ENCODE measurements around the gene STKLD1. TPM values are rescaled to one million over a fixed set of nuclear protein-coding genes. Genes with fewer than 3 reads are reported as not detected.

Gene STKLD1
- total RNA-seq, 4 donors from 2014 or later, result 0.68 to 1.5 TPM; not detected in 2

- 83% methylated on average over 18 of the region's 19 CpGs; no CpG with 5 or more reads in 1 of the 2 donors for WGBS, 2 donors (ENCODE audit: low coverage in 1 of 2)
- H3K9me3 ChIP-seq, result no peaks in the 10 kb centered on the region
- in situ Hi-C loops (cut with MboI; ENCODE audit: low pct_ligation_motif_present in 1 of 4, low pct_unique_long_range_greater_than_20kb in 1 of 4, low sequenced_read_pairs in 3 of 4), result loop anchor here in 1 of 4 donors (25.0 kb wide), 1 partner anchor 294 kb away; the partner anchor contains the start of gene GTF3C5
- peaks cover 11 to 26% (median 25%) of the 10 kb centered on the region in 4 donors for H3K4me1 ChIP-seq
- DNase-seq, result no peak
- H3K36me3 ChIP-seq, result peaks cover 0 to 38% (median 20%) of the 10 kb centered on the region in 4 donors
- TF ChIP-seq POLR2AphosphoS5 (IDR thresholded peaks at IDR 0.05) (no peak), POLR2A (IDR thresholded peaks at IDR 0.05) (no peak), EP300 (IDR thresholded peaks at IDR 0.05; ENCODE audit: low read depth) (no peak), CTCF (IDR thresholded peaks at IDR 0.05) (no peak)
- H3K4me3 ChIP-seq, result no peak overlapping the region
- H3K27ac ChIP-seq, result no peak overlapping the region
- intact Hi-C loops (cut with DNase I; ENCODE audit: low total_unique reads), result no loop called here
- no peaks in the 10 kb centered on the region for H3K27me3 ChIP-seq
Measured at GRCh38 chr9:133331221-133331620, 44.9 kb upstream of the STKLD1 start.

- DNase-seq, result no peak
- Histone ChIP-seq H3K27me3 (no peaks in the 10 kb centered on the region), H3K27ac (no peak overlapping the region), H3K4me3 (no peak overlapping the region), H3K4me1 (peaks cover 11 to 32% (median 30%) of the 10 kb centered on the region in 4 donors), H3K9me3 (no peaks in the 10 kb centered on the region), H3K36me3 (peaks cover 0 to 38% (median 20%) of the 10 kb centered on the region in 4 donors)
- in situ Hi-C loops (cut with MboI; ENCODE audit: low pct_ligation_motif_present in 1 of 4, low pct_unique_long_range_greater_than_20kb in 1 of 4, low sequenced_read_pairs in 3 of 4), result loop anchor here in 1 of 4 donors (25.0 kb wide), 1 partner anchor 295 kb away; the partner anchor contains the start of gene GTF3C5
- 98% methylated on average over 57 of the region's 57 CpGs; no CpG with 5 or more reads in 1 of the 2 donors for WGBS, 2 donors (ENCODE audit: low coverage in 1 of 2)
- intact Hi-C loops (cut with DNase I; ENCODE audit: low total_unique reads), result no loop called here
- TF ChIP-seq POLR2AphosphoS5 (IDR thresholded peaks at IDR 0.05), result no peak
- no peak for TF ChIP-seq POLR2A (IDR thresholded peaks at IDR 0.05)
- TF ChIP-seq CTCF (IDR thresholded peaks at IDR 0.05), result no peak
- no peak for TF ChIP-seq EP300 (IDR thresholded peaks at IDR 0.05; ENCODE audit: low read depth)
Measured at GRCh38 chr9:133331641-133332380, 44.4 kb upstream of the STKLD1 start.

- Histone ChIP-seq H3K9me3 (no peaks in the 10 kb centered on the region), H3K36me3 (peaks cover 0 to 38% (median 20%) of the 10 kb centered on the region in 4 donors), H3K27ac (no peak overlapping the region), H3K4me3 (no peak overlapping the region), H3K27me3 (no peaks in the 10 kb centered on the region), H3K4me1 (peaks cover 11 to 34% (median 30%) of the 10 kb centered on the region in 4 donors)
- WGBS, 2 donors (ENCODE audit: low coverage in 1 of 2), result 82 to 86% methylated on average over 13 to 20 of the region's 20 CpGs
- in situ Hi-C loops (cut with MboI; ENCODE audit: low pct_ligation_motif_present in 1 of 4, low pct_unique_long_range_greater_than_20kb in 1 of 4, low sequenced_read_pairs in 3 of 4) (loop anchor here in 1 of 4 donors (25.0 kb wide), 1 partner anchor 295 kb away; the partner anchor contains the start of gene GTF3C5), intact Hi-C loops (cut with DNase I; ENCODE audit: low total_unique reads) (no loop called here)
- no peak for TF ChIP-seq EP300 (IDR thresholded peaks at IDR 0.05; ENCODE audit: low read depth)
- no peak for TF ChIP-seq CTCF (IDR thresholded peaks at IDR 0.05)
- TF ChIP-seq POLR2A (IDR thresholded peaks at IDR 0.05), result no peak
- TF ChIP-seq POLR2AphosphoS5 (IDR thresholded peaks at IDR 0.05), result no peak
- DNase-seq, result no peak
Measured at GRCh38 chr9:133332381-133332730, 43.8 kb upstream of the STKLD1 start.

- Histone ChIP-seq H3K36me3 (peaks cover 0 to 38% (median 20%) of the 10 kb centered on the region in 4 donors), H3K9me3 (no peaks in the 10 kb centered on the region), H3K27me3 (no peaks in the 10 kb centered on the region), H3K27ac (peak overlapping the region in 2 of 4 donors; percentile 83 to 90), H3K4me1 (peaks cover 11 to 34% (median 30%) of the 10 kb centered on the region in 4 donors), H3K4me3 (no peak overlapping the region)
- TF ChIP-seq CTCF (IDR thresholded peaks at IDR 0.05) (no peak), POLR2AphosphoS5 (IDR thresholded peaks at IDR 0.05) (no peak), EP300 (IDR thresholded peaks at IDR 0.05; ENCODE audit: low read depth) (no peak), POLR2A (IDR thresholded peaks at IDR 0.05) (no peak)
- DNase-seq, result no peak
- WGBS, 2 donors (ENCODE audit: low coverage in 1 of 2), result 93% methylated on average over 11 of the region's 11 CpGs; no CpG with 5 or more reads in 1 of the 2 donors
- in situ Hi-C loops (cut with MboI; ENCODE audit: low pct_ligation_motif_present in 1 of 4, low pct_unique_long_range_greater_than_20kb in 1 of 4, low sequenced_read_pairs in 3 of 4) (loop anchor here in 1 of 4 donors (25.0 kb wide), 1 partner anchor 296 kb away; the partner anchor contains the start of gene GTF3C5), intact Hi-C loops (cut with DNase I; ENCODE audit: low total_unique reads) (no loop called here)
Measured at GRCh38 chr9:133333011-133333410, 43.2 kb upstream of the STKLD1 start.
